SU-DHL-6 (cell line): ENCODE data around the gene ACAA1.

Experiments
- H2AFZ ChIP-seq: fragments of 200-600 bp; sonication (generic); 2 replicates; pipeline ENCODE4 v1.6.1; 2014; ENCODE audit warnings: low read depth, mild to moderate bottlenecking, moderate library complexity, mixed read lengths, antibody characterized with exemption, low read length; ENCODE audit not compliant: severe bottlenecking
- H3F3A ChIP-seq: fragments of 200-600 bp; shearing (Covaris generic); 2 replicates; pipeline ENCODE4 v1.6.0; 2016; ENCODE audit warnings: antibody characterized with exemption, mild to moderate bottlenecking; ENCODE audit not compliant: insufficient read depth
- H3K27ac ChIP-seq: fragments of 200-600 bp; sonication (generic); 2 replicates; pipeline ENCODE4 v1.5.1; 2016; ENCODE audit warnings: low read depth, mild to moderate bottlenecking, low read length, moderate library complexity, mixed read lengths
- H3K27me3 ChIP-seq: fragments of 200-600 bp; sonication (generic), shearing (Covaris generic); 2 replicates; pipeline ENCODE4 v1.6.0; 2014; ENCODE audit warnings: mild to moderate bottlenecking, low read length
- H3K36me3 ChIP-seq: fragments of 200-600 bp; sonication (generic); 2 replicates; pipeline ENCODE4 v1.6.1; 2014; ENCODE audit warnings: mild to moderate bottlenecking, low read length, mixed read lengths
- H3K4me2 ChIP-seq: fragments of 300-600, 200-600 bp; shearing (Covaris generic), sonication (generic); 2 replicates; pipeline ENCODE4 v1.6.0; 2014; ENCODE audit warnings: low read length, low read depth, mild to moderate bottlenecking; ENCODE audit not compliant: poor library complexity, severe bottlenecking
- H3K4me3 ChIP-seq: fragments of 200-600 bp; sonication (generic); 2 replicates; pipeline ENCODE4 v1.5.1; 2014; ENCODE audit warnings: antibody characterized with exemption, low read length, mild to moderate bottlenecking, mixed read lengths; ENCODE audit not compliant: insufficient read depth, poor library complexity, severe bottlenecking
- H3K79me2 ChIP-seq: fragments of 200-600 bp; sonication (generic); 2 replicates; pipeline ENCODE4 v1.6.1; 2014; ENCODE audit warnings: mild to moderate bottlenecking, low read length, moderate library complexity; ENCODE audit not compliant: insufficient read depth
- H3K9ac ChIP-seq: fragments of 200-600 bp; sonication (generic); 2 replicates; pipeline ENCODE4 v1.7.0; 2014; ENCODE audit warnings: mild to moderate bottlenecking, low read length
- H3K9me2 ChIP-seq: fragments of 200-600 bp; sonication (generic); replicated peaks from 2 replicates; pipeline ENCODE4 v1.6.1; 2014; ENCODE audit warnings: low read length; ENCODE audit not compliant: insufficient read depth
- H3K9me3 ChIP-seq: fragments of 200-600 bp; sonication (generic); 2 replicates; pipeline ENCODE4 v1.6.1; 2014; ENCODE audit warnings: low read length, mixed read lengths; ENCODE audit not compliant: insufficient read depth
- H4K20me1 ChIP-seq: fragments of 200-600 bp; sonication (generic); 2 replicates; pipeline ENCODE4 v1.6.1; 2014; ENCODE audit warnings: low read depth, mild to moderate bottlenecking, antibody characterized with exemption, low read length, moderate library complexity, mixed read lengths
- EZH2phosphoT487 ChIP-seq: fragments of 200-600 bp; sonication (generic), shearing (Covaris generic); conservative IDR thresholded peaks from 2 replicates; pipeline ENCODE4 v1.6.1; 2018; ENCODE audit warnings: mild to moderate bottlenecking, antibody characterized with exemption, low read length, moderate library complexity, mixed read lengths
- TF ChIP-seq, protein P1 (sequence below): fragments of 200-600 bp; sonication (generic); IDR thresholded peaks from one replicate; pipeline ENCODE4 v1.5.1; 2017; ENCODE audit warnings: antibody characterized with exemption, mild to moderate bottlenecking, low read length, moderate library complexity; ENCODE audit not compliant: insufficient read depth, poor library complexity, severe bottlenecking

The ACAA1 gene

GRCh38 chr3:38112378-38112761 lies 24.6 kb downstream of the ACAA1 start:
- H2AFZ ChIP-seq, result no peak overlapping the region
- H3K27me3 ChIP-seq, result no peaks in the 10 kb centered on the region
- H3K79me2 ChIP-seq, result no peaks in the 10 kb centered on the region
- no peak overlapping the region for H3K4me2 ChIP-seq
- H3F3A ChIP-seq, result no peaks in the 10 kb centered on the region
- no peaks in the 10 kb centered on the region for H3K36me3 ChIP-seq
- TF ChIP-seq, protein P1, sequence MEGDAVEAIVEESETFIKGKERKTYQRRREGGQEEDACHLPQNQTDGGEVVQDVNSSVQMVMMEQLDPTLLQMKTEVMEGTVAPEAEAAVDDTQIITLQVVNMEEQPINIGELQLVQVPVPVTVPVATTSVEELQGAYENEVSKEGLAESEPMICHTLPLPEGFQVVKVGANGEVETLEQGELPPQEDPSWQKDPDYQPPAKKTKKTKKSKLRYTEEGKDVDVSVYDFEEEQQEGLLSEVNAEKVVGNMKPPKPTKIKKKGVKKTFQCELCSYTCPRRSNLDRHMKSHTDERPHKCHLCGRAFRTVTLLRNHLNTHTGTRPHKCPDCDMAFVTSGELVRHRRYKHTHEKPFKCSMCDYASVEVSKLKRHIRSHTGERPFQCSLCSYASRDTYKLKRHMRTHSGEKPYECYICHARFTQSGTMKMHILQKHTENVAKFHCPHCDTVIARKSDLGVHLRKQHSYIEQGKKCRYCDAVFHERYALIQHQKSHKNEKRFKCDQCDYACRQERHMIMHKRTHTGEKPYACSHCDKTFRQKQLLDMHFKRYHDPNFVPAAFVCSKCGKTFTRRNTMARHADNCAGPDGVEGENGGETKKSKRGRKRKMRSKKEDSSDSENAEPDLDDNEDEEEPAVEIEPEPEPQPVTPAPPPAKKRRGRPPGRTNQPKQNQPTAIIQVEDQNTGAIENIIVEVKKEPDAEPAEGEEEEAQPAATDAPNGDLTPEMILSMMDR, result no peak
- TF ChIP-seq EZH2phosphoT487, result no peak
- no peak overlapping the region for H3K27ac ChIP-seq
- no peak overlapping the region for H3K4me3 ChIP-seq
- H4K20me1 ChIP-seq, result no peaks in the 10 kb centered on the region
- no peak overlapping the region for H3K9ac ChIP-seq
- H3K9me2 ChIP-seq, result no peaks in the 10 kb centered on the region
- no peaks in the 10 kb centered on the region for H3K9me3 ChIP-seq

DNA sequence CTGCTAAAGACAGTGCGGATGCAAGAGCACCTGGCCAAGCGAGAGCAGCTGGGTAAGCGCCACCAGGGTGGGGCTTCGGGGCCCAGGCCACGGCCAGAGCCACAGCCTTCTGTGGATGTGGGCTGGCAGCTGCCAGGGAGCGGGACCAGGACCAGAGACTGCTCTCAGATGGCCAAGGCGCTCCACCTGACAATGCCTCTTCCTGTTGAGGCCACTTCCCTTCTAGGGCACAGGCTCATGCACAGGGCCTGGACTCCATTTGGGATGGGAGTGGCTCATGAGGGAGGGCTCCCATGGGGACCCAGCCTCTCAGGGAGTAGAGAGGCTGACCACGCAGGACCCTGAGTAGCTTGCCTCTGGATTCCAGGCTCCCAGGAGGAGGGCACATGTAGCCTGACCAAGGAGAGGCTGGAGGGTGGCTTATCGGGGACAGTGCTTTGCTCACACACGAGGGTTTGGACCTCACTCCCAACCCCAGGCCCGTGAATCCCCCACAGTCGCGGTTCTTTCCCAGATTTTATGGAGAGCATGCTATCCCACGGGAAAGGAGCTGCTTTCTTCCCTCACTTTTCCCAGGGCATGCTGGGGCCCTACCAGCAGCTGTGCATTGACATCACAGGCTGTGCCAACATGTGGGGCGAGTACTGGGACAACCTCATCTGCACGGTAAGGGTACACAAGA lies 25.1 kb downstream of the ACAA1 start:
- no peaks in the 10 kb centered on the region for H4K20me1 ChIP-seq
- H3K9ac ChIP-seq, result no peak overlapping the region
- H3K9me3 ChIP-seq, result no peaks in the 10 kb centered on the region
- H3K27me3 ChIP-seq, result no peaks in the 10 kb centered on the region
- TF ChIP-seq, protein P1, result no peak
- TF ChIP-seq EZH2phosphoT487, result no peak
- H3F3A ChIP-seq, result no peaks in the 10 kb centered on the region
- H3K27ac ChIP-seq, result no peak overlapping the region
- H3K4me2 ChIP-seq, result no peak overlapping the region
- H3K79me2 ChIP-seq, result no peaks in the 10 kb centered on the region
- H3K36me3 ChIP-seq, result no peaks in the 10 kb centered on the region
- H3K4me3 ChIP-seq, result no peak overlapping the region
- no peaks in the 10 kb centered on the region for H3K9me2 ChIP-seq
- no peak overlapping the region for H2AFZ ChIP-seq

DNA sequence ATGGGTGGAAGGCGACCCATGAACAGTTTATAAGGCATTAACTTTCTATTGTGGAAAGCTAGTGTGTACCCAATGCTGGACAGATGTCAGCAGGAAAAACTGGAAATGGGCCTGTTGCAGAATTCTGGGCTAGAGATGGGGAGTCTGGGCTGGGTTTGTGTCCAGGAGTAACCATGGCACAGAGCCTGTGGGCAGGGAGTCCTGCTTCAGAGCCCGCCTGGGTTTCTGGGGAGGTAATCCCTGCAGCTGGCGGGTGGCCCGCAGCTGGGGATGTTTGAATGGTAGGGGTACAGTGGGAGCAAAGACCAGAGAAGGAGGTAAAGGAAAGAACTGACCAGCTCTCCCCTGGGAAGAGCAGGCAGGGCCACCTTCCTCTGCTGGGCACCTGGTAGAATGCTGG lies 25.7 kb downstream of the ACAA1 start:
- TF ChIP-seq, protein P1, result no peak
- TF ChIP-seq EZH2phosphoT487, result no peak
- H3K9me3 ChIP-seq, result no peaks in the 10 kb centered on the region
- no peaks in the 10 kb centered on the region for H3F3A ChIP-seq
- H3K4me2 ChIP-seq, result no peak overlapping the region
- H3K36me3 ChIP-seq, result no peaks in the 10 kb centered on the region
- no peaks in the 10 kb centered on the region for H4K20me1 ChIP-seq
- H3K79me2 ChIP-seq, result no peaks in the 10 kb centered on the region
- H3K9ac ChIP-seq, result no peak overlapping the region
- H3K4me3 ChIP-seq, result no peak overlapping the region
- no peaks in the 10 kb centered on the region for H3K9me2 ChIP-seq
- H2AFZ ChIP-seq, result no peak overlapping the region
- no peak overlapping the region for H3K27ac ChIP-seq
- H3K27me3 ChIP-seq, result no peaks in the 10 kb centered on the region
